SH-SY5Y (cell line): ENCODE measurements around the gene TGFBR3.

ENCODE experiments used
- GATA2 ChIP-seq: IDR thresholded peaks from 2 replicates; pipeline ENCODE4 v1.6.1; 2011; ENCODE audit warnings: mild to moderate bottlenecking, low read depth, low read length
- GATA3 ChIP-seq: IDR thresholded peaks from 2 replicates; pipeline ENCODE4 v1.6.1; 2011; ENCODE audit warnings: low read depth, mild to moderate bottlenecking, low read length, moderate library complexity

GRCh38 chr1:91925644-91926435, 39.9 kb upstream of the TGFBR3 start:
- TF ChIP-seq GATA2 (no peak), GATA3 (no peak)
